ENCODE data around the gene LAGE3.

LAGE3 gene

GRCh38 chrX:154449618-154450017 is 29.5 kb downstream of the LAGE3 start:
- no peak overlapping the region for H3K27ac ChIP-seq
- TF ChIP-seq, protein P1, sequence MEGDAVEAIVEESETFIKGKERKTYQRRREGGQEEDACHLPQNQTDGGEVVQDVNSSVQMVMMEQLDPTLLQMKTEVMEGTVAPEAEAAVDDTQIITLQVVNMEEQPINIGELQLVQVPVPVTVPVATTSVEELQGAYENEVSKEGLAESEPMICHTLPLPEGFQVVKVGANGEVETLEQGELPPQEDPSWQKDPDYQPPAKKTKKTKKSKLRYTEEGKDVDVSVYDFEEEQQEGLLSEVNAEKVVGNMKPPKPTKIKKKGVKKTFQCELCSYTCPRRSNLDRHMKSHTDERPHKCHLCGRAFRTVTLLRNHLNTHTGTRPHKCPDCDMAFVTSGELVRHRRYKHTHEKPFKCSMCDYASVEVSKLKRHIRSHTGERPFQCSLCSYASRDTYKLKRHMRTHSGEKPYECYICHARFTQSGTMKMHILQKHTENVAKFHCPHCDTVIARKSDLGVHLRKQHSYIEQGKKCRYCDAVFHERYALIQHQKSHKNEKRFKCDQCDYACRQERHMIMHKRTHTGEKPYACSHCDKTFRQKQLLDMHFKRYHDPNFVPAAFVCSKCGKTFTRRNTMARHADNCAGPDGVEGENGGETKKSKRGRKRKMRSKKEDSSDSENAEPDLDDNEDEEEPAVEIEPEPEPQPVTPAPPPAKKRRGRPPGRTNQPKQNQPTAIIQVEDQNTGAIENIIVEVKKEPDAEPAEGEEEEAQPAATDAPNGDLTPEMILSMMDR (conservative IDR thresholded peaks at IDR 0.05): no peak

- TF ChIP-seq, protein P1 (conservative IDR thresholded peaks at IDR 0.05): no peak
- no peak overlapping the region for H3K27ac ChIP-seq
Observed at GRCh38 chrX:154448484-154448883, 30.6 kb downstream of the LAGE3 start.

- TF ChIP-seq, protein P1 (conservative IDR thresholded peaks at IDR 0.05): no peak
Observed at GRCh38 chrX:154446430-154446829, 32.7 kb downstream of the LAGE3 start.

DNA sequence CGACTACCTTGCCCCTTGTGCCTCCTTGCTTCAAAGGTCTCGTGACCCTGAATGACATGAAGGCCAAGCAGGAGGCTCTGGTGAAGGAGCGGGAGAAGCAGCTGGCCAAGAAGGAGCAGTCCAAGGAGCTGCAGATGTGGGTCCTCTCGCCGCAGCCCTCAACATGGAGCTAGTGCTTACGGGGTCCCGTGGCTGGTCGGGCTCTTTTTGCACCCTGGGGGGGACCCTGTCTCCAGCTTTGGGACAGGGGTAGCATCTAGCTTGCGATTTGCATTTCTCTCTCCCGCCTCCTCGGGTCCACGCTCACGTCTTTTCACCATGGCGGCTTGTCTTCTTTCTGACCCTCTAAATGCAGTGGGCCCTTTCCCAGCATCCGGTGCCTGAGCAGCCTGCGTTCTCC is 33.3 kb downstream of the LAGE3 start:
- TF ChIP-seq, protein P1 (conservative IDR thresholded peaks at IDR 0.05): no peak
- H3K27ac ChIP-seq: no peak overlapping the region; the same call in 1 of the 2 replicates

More at GRCh38 chrX:154446430-154446829, 32.7 kb downstream of the LAGE3 start:
- H3K27ac ChIP-seq: no peak overlapping the region

DNA sequence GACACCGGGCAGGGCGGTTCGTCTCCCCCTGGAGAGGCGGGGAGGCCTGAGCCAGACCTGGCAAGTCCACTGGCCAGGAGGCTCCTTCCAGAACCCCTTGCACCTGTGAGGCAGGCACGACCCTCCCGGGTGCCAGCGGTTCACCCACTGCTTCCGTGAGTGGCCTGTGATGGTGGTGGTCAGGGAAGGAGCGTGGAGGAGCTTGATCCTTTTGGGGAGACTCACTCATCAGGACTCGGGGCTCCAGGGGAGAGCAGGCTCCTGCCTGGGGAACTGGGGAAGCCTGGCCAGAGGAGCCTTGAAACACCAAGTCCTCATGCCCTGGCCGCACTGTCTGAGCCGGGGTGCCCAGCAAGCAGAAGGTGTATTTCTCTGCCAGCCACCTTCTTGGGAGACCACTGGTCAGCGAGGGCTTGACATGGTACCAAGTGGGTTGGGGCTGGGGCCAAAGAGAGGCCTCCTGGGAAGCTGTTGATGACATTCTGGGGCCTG is 34.3 kb downstream of the LAGE3 start:
- TF ChIP-seq, protein P1 (conservative IDR thresholded peaks at IDR 0.05): no peak
- H3K27ac ChIP-seq: peak overlapping the region; percentile 77

GRCh38 chrX:154443992-154444754 is 34.9 kb downstream of the LAGE3 start, which contains the start of gene FAM50A:
Gene FAM50A, plus strand, starts transcription at chrX:154444141. Its CDS starts 95 bp downstream, at chrX:154444236.
- peak within 1 kb of the TSS; percentile 77 for H3K27ac ChIP-seq
- TF ChIP-seq, protein P1 (conservative IDR thresholded peaks at IDR 0.05): no peak

DNA sequence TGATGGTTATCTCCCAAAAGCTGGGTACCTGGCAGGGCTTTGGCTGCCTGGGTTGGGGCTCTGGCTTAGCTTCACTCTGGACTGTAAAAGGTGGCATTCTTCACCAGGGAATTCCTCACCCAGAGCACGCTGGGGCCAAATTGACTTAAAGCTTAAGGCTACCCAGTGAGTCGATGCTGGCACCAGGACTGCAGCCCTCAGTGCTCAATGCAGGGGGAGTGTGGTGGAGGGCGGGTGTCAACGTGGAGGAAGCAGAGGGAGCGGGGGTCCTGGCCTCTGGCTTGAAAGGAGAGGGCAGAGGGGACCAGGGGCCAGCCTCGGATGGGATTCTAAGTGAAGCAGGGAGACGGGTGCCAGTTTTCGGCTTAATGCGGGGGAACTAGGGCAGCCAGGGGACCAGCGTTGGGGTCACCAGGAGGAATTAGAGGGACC is 35.6 kb downstream of the LAGE3 start:
- TF ChIP-seq, protein P1 (conservative IDR thresholded peaks at IDR 0.05): no peak
- peak overlapping the region; percentile 77 for H3K27ac ChIP-seq
